ENCODE data around the gene TRMT61B.

DNA sequence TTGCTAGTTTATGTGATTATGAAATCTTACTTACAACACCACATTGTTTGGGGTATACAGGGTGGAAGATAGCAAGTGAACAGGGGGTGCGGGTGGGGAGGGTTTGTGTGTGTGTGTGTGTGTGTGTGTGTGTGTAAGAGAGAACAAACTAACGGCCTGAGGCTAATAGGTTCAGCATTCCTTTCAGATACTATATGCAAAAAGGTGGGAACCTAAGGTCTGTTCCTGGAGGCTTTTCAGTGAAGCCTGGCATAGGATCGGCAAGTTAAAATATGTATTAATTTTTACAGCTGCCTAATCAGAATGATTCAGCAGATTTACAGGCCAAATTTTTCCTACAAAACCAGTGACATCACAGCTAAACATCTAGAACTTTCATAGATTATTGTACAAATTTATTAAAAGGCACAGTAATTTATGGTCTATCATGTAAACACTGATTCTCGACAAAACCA is 67.1 kb downstream of the TRMT61B start:
- TF ChIP-seq, protein P1, sequence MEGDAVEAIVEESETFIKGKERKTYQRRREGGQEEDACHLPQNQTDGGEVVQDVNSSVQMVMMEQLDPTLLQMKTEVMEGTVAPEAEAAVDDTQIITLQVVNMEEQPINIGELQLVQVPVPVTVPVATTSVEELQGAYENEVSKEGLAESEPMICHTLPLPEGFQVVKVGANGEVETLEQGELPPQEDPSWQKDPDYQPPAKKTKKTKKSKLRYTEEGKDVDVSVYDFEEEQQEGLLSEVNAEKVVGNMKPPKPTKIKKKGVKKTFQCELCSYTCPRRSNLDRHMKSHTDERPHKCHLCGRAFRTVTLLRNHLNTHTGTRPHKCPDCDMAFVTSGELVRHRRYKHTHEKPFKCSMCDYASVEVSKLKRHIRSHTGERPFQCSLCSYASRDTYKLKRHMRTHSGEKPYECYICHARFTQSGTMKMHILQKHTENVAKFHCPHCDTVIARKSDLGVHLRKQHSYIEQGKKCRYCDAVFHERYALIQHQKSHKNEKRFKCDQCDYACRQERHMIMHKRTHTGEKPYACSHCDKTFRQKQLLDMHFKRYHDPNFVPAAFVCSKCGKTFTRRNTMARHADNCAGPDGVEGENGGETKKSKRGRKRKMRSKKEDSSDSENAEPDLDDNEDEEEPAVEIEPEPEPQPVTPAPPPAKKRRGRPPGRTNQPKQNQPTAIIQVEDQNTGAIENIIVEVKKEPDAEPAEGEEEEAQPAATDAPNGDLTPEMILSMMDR (IDR thresholded peaks at IDR 0.05): no peak
- TF ChIP-seq, protein P2, sequence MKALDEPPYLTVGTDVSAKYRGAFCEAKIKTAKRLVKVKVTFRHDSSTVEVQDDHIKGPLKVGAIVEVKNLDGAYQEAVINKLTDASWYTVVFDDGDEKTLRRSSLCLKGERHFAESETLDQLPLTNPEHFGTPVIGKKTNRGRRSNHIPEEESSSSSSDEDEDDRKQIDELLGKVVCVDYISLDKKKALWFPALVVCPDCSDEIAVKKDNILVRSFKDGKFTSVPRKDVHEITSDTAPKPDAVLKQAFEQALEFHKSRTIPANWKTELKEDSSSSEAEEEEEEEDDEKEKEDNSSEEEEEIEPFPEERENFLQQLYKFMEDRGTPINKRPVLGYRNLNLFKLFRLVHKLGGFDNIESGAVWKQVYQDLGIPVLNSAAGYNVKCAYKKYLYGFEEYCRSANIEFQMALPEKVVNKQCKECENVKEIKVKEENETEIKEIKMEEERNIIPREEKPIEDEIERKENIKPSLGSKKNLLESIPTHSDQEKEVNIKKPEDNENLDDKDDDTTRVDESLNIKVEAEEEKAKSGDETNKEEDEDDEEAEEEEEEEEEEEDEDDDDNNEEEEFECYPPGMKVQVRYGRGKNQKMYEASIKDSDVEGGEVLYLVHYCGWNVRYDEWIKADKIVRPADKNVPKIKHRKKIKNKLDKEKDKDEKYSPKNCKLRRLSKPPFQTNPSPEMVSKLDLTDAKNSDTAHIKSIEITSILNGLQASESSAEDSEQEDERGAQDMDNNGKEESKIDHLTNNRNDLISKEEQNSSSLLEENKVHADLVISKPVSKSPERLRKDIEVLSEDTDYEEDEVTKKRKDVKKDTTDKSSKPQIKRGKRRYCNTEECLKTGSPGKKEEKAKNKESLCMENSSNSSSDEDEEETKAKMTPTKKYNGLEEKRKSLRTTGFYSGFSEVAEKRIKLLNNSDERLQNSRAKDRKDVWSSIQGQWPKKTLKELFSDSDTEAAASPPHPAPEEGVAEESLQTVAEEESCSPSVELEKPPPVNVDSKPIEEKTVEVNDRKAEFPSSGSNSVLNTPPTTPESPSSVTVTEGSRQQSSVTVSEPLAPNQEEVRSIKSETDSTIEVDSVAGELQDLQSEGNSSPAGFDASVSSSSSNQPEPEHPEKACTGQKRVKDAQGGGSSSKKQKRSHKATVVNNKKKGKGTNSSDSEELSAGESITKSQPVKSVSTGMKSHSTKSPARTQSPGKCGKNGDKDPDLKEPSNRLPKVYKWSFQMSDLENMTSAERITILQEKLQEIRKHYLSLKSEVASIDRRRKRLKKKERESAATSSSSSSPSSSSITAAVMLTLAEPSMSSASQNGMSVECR (CRISPR knock-in tag; IDR thresholded peaks at IDR 0.05; ENCODE audit: borderline replicate concordance): no peak
- no peak for TF ChIP-seq RELA (CRISPR knock-in tag; IDR thresholded peaks at IDR 0.05; ENCODE audit: borderline replicate concordance)
- TF ChIP-seq NFE2L1 (CRISPR knock-in tag; IDR thresholded peaks at IDR 0.05): no peak
